Transverse colon (tissue), 4 donors: ENCODE data around the gene AMBP. TPM values are rescaled to one million over a fixed set of nuclear protein-coding genes. Genes with fewer than 3 reads are reported as not detected.

Experiments
- DNase-seq: peaks from one replicate; pipeline ENCODE4 v3.0.0-alpha.2; 2019
- H3K27ac ChIP-seq, 4 donors: fragments of 200-600 bp; sonication (generic); 2 replicates each; pipeline ENCODE4 v1.5.1; 2016 to 2018; ENCODE audit warnings: inconsistent platforms in 4 of 4
- H3K27me3 ChIP-seq: fragments of 200-600 bp; sonication (generic); 2 replicates; pipeline ENCODE4 v1.5.1; 2017; ENCODE audit warnings: inconsistent platforms
- H3K36me3 ChIP-seq, 4 donors: fragments of 200-600 bp; sonication (generic); 2 replicates each; pipeline ENCODE4 v1.5.1; 2017 to 2019; ENCODE audit warnings: inconsistent platforms in 4 of 4
- H3K4me1 ChIP-seq, 4 donors: fragments of 200-600 bp; sonication (generic); 2 replicates each; pipeline ENCODE4 v1.5.1; 2017 to 2020; ENCODE audit warnings: inconsistent platforms in 4 of 4
- H3K4me3 ChIP-seq, 4 donors: fragments of 200-600 bp; sonication (generic); 1 replicate in 1 of 4; 2 replicates in 3 of 4; pipeline versions ENCODE4 v1.5.1 to v1.6.1; 2017 to 2019; ENCODE audit warnings: inconsistent platforms in 4 of 4
- H3K9me3 ChIP-seq, 2 donors: fragments of 200-600 bp; sonication (generic); 2 replicates each; pipeline ENCODE4 v1.5.1; 2017 to 2019; ENCODE audit warnings: inconsistent platforms in 2 of 2
- EP300 ChIP-seq: sonication (generic); formaldehyde crosslinking; IDR thresholded peaks from one replicate; pipeline ENCODE4 v1.6.1; 2017; ENCODE audit warnings: antibody characterized with exemption, low read depth
- POLR2A ChIP-seq: fragments of 450-650 bp; IDR thresholded peaks from one replicate; pipeline ENCODE4 v1.6.1; 2016; ENCODE audit warnings: antibody characterized with exemption, mild to moderate bottlenecking, moderate library complexity
- POLR2AphosphoS5 ChIP-seq, 3 donors: sonication (generic); formaldehyde crosslinking; IDR thresholded peaks; one replicate each; pipeline ENCODE4 v1.6.1; 2016; ENCODE audit warnings: antibody characterized with exemption in 3 of 3
- WGBS, 2 donors: methylation state at CpG; one replicate each; pipeline ENCODE4 v1.1.5; 2018; ENCODE audit warnings: low coverage in 1 of 2; 5-methylcytosine and 5-hydroxymethylcytosine counted together
- in situ Hi-C, 4 donors: fragments of 200-750 bp; cut with MboI; loops; one replicate each; pipeline versions ENCODE4 v1.15.0 to v1.15.1; 2017; ENCODE audit warnings: low sequenced_read_pairs in 3 of 4, low pct_ligation_motif_present in 1 of 4, low pct_unique_long_range_greater_than_20kb in 1 of 4
- intact Hi-C: fragments of 100-400 bp; cut with DNase I; formaldehyde crosslinking; loops from one replicate; pipeline ENCODE4 v1.15.1; 2023; ENCODE audit warnings: low total_unique reads
- total RNA-seq, 4 donors: library from RNA; depleted of rRNA; stranded (reverse); fragments of >200 nt; gene quantifications; one replicate each; pipeline ENCODE4 v1.1.0, GENCODE V29; 2016
- TF ChIP-seq, protein P1 (sequence below), 5 experiments: fragments of 200-600 bp in 3 of 5; fragments of 450-650 bp in 2 of 5; sonication (generic) in 3 of 5; IDR thresholded peaks; 1 replicate in 2 of 5; 2 replicates in 3 of 5; pipeline ENCODE4 v1.5.1; 2016 to 2017; ENCODE audit warnings: antibody characterized with exemption in 5 of 5, inconsistent platforms in 3 of 5, mild to moderate bottlenecking in 2 of 5, moderate library complexity in 1 of 5

Gene AMBP
- total RNA-seq, 4 donors from 2014 or later = 0.96 TPM; not detected in 3

GRCh38 chr9:114051706-114052105 is 26.4 kb downstream of the AMBP start:
- WGBS, 2 donors = 77% methylated on average over 7 of the region's 7 CpGs; no CpG with 5 or more reads in 1 of the 2 donors
- TF ChIP-seq EP300 = no peak
- TF ChIP-seq POLR2AphosphoS5 (IDR thresholded peaks at IDR 0.05) = no peak
- no peak for TF ChIP-seq POLR2A
- TF ChIP-seq, protein P1, sequence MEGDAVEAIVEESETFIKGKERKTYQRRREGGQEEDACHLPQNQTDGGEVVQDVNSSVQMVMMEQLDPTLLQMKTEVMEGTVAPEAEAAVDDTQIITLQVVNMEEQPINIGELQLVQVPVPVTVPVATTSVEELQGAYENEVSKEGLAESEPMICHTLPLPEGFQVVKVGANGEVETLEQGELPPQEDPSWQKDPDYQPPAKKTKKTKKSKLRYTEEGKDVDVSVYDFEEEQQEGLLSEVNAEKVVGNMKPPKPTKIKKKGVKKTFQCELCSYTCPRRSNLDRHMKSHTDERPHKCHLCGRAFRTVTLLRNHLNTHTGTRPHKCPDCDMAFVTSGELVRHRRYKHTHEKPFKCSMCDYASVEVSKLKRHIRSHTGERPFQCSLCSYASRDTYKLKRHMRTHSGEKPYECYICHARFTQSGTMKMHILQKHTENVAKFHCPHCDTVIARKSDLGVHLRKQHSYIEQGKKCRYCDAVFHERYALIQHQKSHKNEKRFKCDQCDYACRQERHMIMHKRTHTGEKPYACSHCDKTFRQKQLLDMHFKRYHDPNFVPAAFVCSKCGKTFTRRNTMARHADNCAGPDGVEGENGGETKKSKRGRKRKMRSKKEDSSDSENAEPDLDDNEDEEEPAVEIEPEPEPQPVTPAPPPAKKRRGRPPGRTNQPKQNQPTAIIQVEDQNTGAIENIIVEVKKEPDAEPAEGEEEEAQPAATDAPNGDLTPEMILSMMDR (IDR thresholded peaks at IDR 0.05) = no peak
- intact Hi-C loops = no loop called here
- no peaks in the 10 kb centered on the region for H3K36me3 ChIP-seq
- in situ Hi-C loops = no loop called here
- H3K4me1 ChIP-seq = no peaks in the 10 kb centered on the region
- DNase-seq = no peak
- H3K27me3 ChIP-seq = no peaks in the 10 kb centered on the region
- no peak overlapping the region for H3K4me3 ChIP-seq
- no peaks in the 10 kb centered on the region for H3K9me3 ChIP-seq
- no peak overlapping the region for H3K27ac ChIP-seq

GRCh38 chr9:114051281-114051680 is 26.8 kb downstream of the AMBP start:
- no peaks in the 10 kb centered on the region for H3K4me1 ChIP-seq
- DNase-seq = no peak
- intact Hi-C loops (no loop called here), in situ Hi-C loops (no loop called here)
- H3K9me3 ChIP-seq = no peaks in the 10 kb centered on the region
- no peaks in the 10 kb centered on the region for H3K27me3 ChIP-seq
- WGBS, 2 donors = 91% methylated on average over 15 of the region's 15 CpGs; no CpG with 5 or more reads in 1 of the 2 donors
- TF ChIP-seq, protein P1 (IDR thresholded peaks at IDR 0.05) = no peak
- TF ChIP-seq POLR2AphosphoS5 (IDR thresholded peaks at IDR 0.05) (no peak), POLR2A (no peak), EP300 (no peak)
- no peak overlapping the region for H3K27ac ChIP-seq
- H3K4me3 ChIP-seq = no peak overlapping the region
- no peaks in the 10 kb centered on the region for H3K36me3 ChIP-seq

DNA sequence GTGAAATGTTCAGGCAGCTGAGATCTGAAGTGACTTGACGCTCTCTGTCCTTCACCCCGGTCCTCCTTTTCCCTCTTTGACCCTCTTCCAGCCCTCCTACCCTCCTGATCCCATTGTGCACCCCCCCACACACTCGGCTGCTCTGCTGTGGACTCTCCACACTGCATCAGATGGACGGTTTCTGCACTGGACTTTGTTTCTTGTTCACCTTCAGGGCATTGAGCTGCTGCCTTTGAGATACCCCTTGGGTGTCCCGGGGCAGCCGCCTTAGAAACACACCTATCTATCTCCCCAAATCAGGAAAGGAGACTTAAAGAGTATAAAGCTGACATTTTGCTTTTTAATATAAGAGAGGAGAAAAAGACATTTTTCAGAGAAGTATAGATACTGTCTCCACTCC is 27.5 kb downstream of the AMBP start:
- no peaks in the 10 kb centered on the region for H3K36me3 ChIP-seq
- H3K4me3 ChIP-seq = no peak overlapping the region
- in situ Hi-C loops = no loop called here
- H3K27ac ChIP-seq = no peak overlapping the region
- no peaks in the 10 kb centered on the region for H3K9me3 ChIP-seq
- intact Hi-C loops = no loop called here
- DNase-seq = no peak
- H3K4me1 ChIP-seq = no peaks in the 10 kb centered on the region
- TF ChIP-seq POLR2A (no peak), EP300 (no peak), POLR2AphosphoS5 (IDR thresholded peaks at IDR 0.05) (no peak)
- TF ChIP-seq, protein P1 (IDR thresholded peaks at IDR 0.05) = no peak
- 88 to 93% methylated on average over 2 to 6 of the region's 6 CpGs for WGBS, 2 donors
- no peaks in the 10 kb centered on the region for H3K27me3 ChIP-seq

DNA sequence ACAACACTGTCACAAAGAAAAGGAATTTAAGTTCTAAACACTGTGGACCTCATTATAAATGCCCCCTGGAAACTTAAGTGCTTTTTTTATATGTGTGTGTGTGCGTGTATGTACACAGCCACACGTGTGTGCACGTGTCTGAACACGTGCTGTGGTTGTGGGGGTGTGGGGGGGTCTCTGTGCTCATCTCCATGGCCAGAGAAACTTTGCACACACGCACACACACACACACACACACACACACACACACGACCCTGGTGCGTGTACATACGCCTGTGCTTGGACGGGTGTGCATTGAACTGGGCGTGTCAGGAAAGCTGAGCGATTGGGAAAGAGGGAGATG is 27.9 kb downstream of the AMBP start:
- in situ Hi-C loops = no loop called here
- DNase-seq = no peak
- WGBS, 2 donors = 76 to 83% methylated on average over 3 to 11 of the region's 11 CpGs
- Histone ChIP-seq H3K27me3 (no peaks in the 10 kb centered on the region), H3K4me3 (no peak overlapping the region), H3K9me3 (no peaks in the 10 kb centered on the region), H3K36me3 (no peaks in the 10 kb centered on the region), H3K27ac (no peak overlapping the region), H3K4me1 (no peaks in the 10 kb centered on the region)
- TF ChIP-seq EP300 (no peak), POLR2A (no peak), POLR2AphosphoS5 (IDR thresholded peaks at IDR 0.05) (no peak)
- TF ChIP-seq, protein P1 (IDR thresholded peaks at IDR 0.05) = no peak
- intact Hi-C loops = no loop called here
